HG03097 (cell line): Measurements from ENCODE around the gene DISP3.

Experiments
- ATAC-seq: cut with Tn5 transposase; IDR thresholded peaks from one replicate; pipeline ENCODE4 v1.9.1; 2021; ENCODE audit not compliant: unreplicated experiment, low FRiP score

The DISP3 gene

GRCh38 chr1:11505591-11506538, 26.9 kb downstream of the DISP3 start:
- ATAC-seq: no peak

DNA sequence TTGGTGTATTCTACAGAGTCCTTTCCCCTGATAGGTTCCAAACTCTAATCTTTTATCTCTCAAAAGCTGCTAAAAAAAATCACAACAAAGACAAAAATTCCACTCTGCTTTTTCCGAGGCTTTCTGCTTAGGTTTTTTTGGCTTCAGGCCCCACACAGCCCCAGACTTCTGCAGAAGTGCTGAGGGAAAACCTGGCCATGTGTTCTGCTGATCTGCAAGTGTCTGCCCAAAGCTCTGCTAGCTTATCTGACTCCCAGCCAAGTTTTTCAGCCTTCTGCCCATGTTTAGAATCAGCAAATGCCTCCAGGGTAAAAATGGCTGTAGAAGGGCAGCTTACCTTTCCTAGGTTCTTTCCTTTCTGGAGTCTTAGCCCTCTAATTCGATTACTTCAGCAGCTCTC, 28.4 kb downstream of the DISP3 start:
- no peak for ATAC-seq

GRCh38 chr1:11513681-11514080, 34.7 kb downstream of the DISP3 start:
- ATAC-seq: no peak

- no peak for ATAC-seq
Observed at GRCh38 chr1:11514366-11514765, 35.4 kb downstream of the DISP3 start.

DNA sequence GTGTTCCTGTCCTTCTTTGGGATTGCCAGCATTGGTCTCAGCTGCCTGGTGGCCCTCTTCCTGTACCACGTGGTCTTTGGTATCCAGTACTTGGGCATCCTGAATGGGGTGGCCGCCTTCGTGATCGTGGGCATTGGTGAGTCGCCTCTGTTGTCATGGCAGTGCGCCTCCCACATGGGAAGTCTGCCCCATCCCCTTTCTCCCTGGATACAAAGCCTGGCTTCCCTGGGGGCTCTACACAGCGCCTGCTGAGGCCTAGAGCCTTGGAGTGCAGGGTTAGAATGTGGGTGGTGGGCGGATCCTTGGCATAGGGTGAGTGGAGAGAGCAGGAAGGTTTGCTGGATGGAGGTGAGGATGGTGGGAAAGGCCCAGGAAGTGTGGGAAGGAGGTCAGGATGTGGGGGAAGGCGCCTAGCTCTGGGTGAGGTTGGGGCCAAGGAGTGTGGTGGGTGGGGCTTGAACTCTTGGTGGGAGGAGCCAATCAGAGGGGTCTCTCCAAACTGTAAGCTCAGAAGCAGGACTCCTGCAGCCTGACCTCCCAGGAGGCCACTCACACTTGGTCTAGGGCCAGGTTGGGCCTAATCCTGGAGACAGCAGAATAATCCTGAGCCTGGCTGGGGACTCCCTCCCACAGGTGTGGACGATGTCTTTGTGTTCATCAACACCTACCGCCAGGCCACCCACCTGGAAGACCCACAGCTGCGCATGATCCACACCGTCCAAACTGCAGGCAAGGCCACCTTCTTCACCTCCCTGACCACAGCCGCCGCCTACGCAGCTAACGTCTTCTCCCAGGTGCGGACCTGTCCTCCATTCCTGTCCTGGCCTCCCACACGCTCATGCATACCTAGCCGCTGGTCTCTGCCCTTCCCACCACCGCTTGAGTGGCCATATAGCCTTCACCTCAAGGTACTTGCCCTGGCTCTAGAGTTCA, 36.7 kb downstream of the DISP3 start:
- no peak for ATAC-seq

- no peak for ATAC-seq
Observed at GRCh38 chr1:11516961-11517635, 38.1 kb downstream of the DISP3 start.

DNA sequence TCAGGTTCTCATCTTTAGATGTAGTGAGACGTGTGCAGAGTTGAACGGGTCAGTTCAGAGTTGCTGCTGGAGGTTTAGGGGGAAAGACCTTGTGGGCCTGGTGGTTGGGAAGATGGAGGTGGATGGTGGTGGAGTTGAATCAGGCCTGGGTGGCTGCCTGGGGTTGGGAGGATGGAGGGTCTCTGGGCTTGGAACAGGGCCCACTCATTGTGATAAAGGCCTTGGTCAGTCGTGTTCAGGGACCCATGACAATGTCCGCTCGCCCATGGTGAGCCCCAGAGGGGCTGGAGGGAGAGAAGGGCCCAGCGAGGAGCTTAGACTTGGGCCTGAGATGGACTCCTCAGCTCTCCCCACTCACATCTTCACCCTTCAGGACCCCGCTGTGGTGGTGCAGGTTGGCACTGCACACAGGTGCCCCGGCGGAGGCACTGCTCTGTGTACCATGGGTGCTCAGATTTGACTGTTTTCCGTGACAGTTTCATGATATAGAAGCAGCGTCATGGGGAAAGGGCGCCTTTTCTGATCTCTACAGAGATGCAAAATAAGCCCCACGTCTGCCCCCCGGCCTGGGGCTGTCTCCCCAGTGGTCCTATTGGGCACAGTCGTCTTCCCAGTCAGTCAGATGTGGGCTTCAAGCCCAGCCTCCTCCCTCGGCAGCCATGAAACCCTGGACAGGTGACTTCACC, 39.2 kb downstream of the DISP3 start:
- no peak for ATAC-seq

- ATAC-seq: no peak
Observed at GRCh38 chr1:11518791-11519628, 40.1 kb downstream of the DISP3 start.

DNA sequence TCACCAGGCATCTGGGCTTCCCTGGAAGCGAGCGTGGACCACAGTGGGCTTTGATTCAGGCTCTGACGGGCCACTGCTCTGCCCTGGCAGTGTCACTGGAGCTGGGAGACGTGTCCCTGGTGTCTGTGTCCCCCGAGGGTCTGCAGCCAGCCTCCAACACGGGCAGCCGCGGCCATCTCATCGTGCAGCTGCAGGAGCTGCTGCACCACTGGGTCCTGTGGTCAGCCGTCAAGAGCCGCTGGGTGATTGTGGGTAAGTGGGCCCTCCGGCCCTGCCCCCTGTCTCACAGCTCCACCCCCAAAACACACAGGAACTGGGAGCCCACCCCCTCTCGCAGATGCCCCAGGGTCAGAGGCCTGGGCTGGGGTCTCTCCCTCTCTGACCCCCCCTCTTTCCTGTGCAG, 40.7 kb downstream of the DISP3 start:
- no peak for ATAC-seq

- no peak for ATAC-seq
Observed at GRCh38 chr1:11520531-11521233, 41.7 kb downstream of the DISP3 start.

GRCh38 chr1:11521582-11522399, 42.8 kb downstream of the DISP3 start:
- no peak for ATAC-seq

- no peak for ATAC-seq
Observed at GRCh38 chr1:11522400-11523235, 43.7 kb downstream of the DISP3 start.

GRCh38 chr1:11523261-11523660, 44.3 kb downstream of the DISP3 start:
- no peak for ATAC-seq

DNA sequence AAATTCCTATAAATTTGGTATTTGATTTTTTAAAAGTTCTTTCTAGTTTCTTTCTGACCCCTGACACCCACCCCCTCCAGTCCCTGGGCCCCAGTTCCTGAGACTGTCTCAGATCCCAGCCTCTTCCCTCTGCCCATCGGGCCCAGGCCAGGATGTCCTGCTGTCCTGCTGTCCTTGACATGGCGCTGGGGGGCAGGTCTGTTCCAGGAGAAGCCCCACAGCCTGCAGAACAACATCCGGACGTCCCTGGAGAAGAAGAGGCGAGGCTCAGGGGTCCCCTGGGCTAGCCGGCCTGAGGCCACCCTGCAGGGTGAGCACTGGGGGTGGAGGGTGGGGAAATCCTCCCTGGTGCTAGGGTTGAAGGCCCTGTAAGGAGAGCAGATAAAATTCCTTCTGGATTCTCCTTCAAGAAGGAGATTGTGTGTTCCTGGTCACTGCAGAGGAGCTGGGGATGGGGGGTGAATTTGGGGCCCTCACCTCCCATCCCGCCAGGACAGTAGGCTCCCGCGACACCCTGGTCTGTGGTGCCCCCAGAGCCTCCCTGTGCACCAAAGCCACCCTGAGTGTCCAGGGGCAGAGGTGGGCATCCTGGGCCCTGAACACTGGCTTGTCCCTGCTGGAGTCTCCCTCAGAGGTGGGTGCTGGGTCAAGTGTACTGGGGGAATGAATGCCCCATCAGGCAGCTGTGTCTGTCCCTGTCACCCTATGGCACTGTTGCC, 45.0 kb downstream of the DISP3 start:
- ATAC-seq: no peak

DNA sequence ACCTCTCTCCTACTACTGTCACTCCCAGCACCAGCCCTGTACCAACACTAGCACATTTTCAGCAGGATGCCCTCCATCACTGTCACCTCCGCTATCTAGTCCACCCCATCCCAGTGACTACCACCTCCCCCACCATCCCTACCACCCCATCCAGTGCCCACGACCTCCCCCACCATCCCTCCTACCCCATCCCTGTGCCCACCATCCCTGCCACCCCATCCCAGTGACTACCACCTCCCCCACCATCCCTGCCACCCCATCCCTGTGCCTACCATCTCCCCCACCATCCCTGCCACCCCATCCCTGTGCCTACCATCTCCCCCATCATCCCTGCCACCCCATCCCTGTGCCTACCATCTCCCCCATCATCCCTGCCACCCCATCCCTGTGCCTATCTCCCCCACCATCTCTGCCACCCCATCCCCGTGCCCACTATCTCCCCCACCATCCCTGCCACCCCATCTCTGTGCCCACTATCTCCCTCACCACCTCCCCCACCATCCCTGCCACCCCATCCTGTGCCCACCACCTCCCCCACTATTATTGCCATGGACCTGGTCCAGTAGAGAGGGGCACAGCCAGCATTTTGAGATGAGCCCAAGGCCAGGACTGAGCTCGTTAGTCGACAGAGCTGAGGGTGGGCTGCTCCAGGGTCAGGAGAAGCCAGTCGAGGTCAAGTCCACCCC, 45.7 kb downstream of the DISP3 start:
- ATAC-seq: no peak

DNA sequence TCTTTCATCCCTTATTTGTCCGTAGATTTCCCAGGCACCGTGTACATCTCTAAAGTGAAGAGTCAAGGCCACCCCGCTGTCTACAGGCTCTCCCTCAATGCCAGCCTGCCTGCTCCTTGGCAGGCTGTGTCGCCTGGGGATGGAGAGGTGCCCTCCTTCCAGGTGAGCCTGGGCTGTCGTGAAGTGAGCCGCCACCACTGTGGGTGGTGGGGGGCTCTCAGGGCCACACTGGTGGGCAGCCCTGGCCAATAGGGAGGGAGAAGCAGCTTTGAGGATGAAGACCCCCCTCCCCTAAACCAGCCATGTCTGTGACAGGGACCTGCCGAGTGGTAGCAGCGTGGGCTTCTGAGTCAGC, 46.2 kb downstream of the DISP3 start:
- ATAC-seq: no peak
